GM12878 (cell line): ENCODE data around the gene GPC5. TPM values are rescaled to one million over a fixed set of nuclear protein-coding genes. Genes with fewer than 3 reads are reported as not detected.

ENCODE experiments used
- ATAC-seq: fragments of 200-7000 bp; cut with Tn5 transposase; 3 replicates; pipeline ENCODE4 v1.9.1; 2020; ENCODE audit warnings: mild to moderate bottlenecking, moderate library complexity
- Bru-seq: library from RNA; stranded (reverse); fragments of 400-500 nt; gene quantifications from one replicate; lab custom pipeline; 2021; lab: Mats Ljungman, UMichigan
- BruChase-seq, 2 experiments: library from RNA; stranded (reverse); fragments of 400-500 nt; gene quantifications; one replicate each; lab custom pipeline; 2021; lab: Mats Ljungman, UMichigan
- BruUV-seq: library from RNA; stranded (reverse); fragments of 400-500 nt; replicated peaks from 2 replicates; lab custom pipeline; 2021; lab: Mats Ljungman, UMichigan
- CTCF ChIA-PET: fragments of 300-600 bp; sonication (Branson Sonifier 250); formaldehyde crosslinking; extraction: SDS; loops from one replicate; lab custom pipeline; 2021; ENCODE audit warnings: inconsistent platforms; lab: Yijun Ruan, JAX
- POLR2A ChIA-PET: fragments of 350-600 bp; formaldehyde crosslinking; extraction: SDS; loops from one replicate; lab custom pipeline; 2021; ENCODE audit warnings: inconsistent platforms; lab: Charles Lee
- RAD21 ChIA-PET: fragments of 300-600 bp; sonication (Branson Sonifier 250); formaldehyde crosslinking; loops from one replicate; lab custom pipeline; 2023; ENCODE audit warnings: antibody characterized with exemption; ENCODE audit not compliant: unreplicated experiment; lab: Charles Lee
- SMC1A ChIA-PET: fragments of 300-600 bp; sonication (Branson Sonifier 250); formaldehyde crosslinking; loops from one replicate; lab custom pipeline; 2023; ENCODE audit not compliant: unreplicated experiment, uncharacterized antibody; lab: Charles Lee
- DNase-seq: peaks from one replicate; pipeline ENCODE4 v3.0.0-alpha.2; 2011; ENCODE audit warnings: low read depth, low spot score
- FAIRE-seq: peaks from 3 replicates; lab custom pipeline; 2011; peaks lifted over from hg19 to GRCh38; lab: Jason Lieb, UNC
- H2AFZ ChIP-seq: 2 replicates; pipeline ENCODE4 v1.6.0; 2011; ENCODE audit warnings: low read depth, low read length, control low read depth; ENCODE audit not compliant: control insufficient read depth
- H3K27ac ChIP-seq: 2 replicates; pipeline ENCODE4 v1.5.1; 2011; ENCODE audit warnings: control low read depth; ENCODE audit not compliant: control insufficient read depth, insufficient read depth
- H3K27me3 ChIP-seq, 2 experiments: replicated peaks in 1 of 2; 2 replicates each; pipeline versions ENCODE4 v1.6.0 to v1.6.1; 2011; ENCODE audit warnings: low read length in 1 of 2; ENCODE audit not compliant: control insufficient read depth in 2 of 2, insufficient read depth in 2 of 2
- H3K36me3 ChIP-seq, 2 experiments: 2 replicates each; pipeline ENCODE4 v1.5.1; 2011; ENCODE audit warnings: low read length in 1 of 2; ENCODE audit not compliant: control insufficient read depth in 2 of 2, insufficient read depth in 2 of 2
- H3K4me1 ChIP-seq: 2 replicates; pipeline ENCODE4 v1.6.1; 2011; ENCODE audit warnings: mild to moderate bottlenecking, low read length, moderate library complexity, mixed read lengths; ENCODE audit not compliant: control insufficient read depth, insufficient read depth
- H3K4me2 ChIP-seq: 2 replicates; pipeline ENCODE4 v1.6.0; 2011; ENCODE audit warnings: control low read depth; ENCODE audit not compliant: control insufficient read depth, insufficient read depth
- H3K4me3 ChIP-seq: fragments of 200-600 bp; sonication (generic); 2 replicates; pipeline ENCODE4 v1.5.1; 2016
- H3K79me2 ChIP-seq: 2 replicates; pipeline ENCODE4 v1.6.0; 2011; ENCODE audit warnings: low read length; ENCODE audit not compliant: control insufficient read depth, insufficient read depth
- H3K9ac ChIP-seq: 2 replicates; pipeline ENCODE4 v1.8.0; 2011; ENCODE audit warnings: low read length, control low read depth, mixed read lengths; ENCODE audit not compliant: control insufficient read depth, insufficient read depth
- H3K9me3 ChIP-seq: replicated peaks from 3 replicates; pipeline ENCODE4 v1.5.1; 2011; ENCODE audit warnings: mild to moderate bottlenecking, low read length; ENCODE audit not compliant: control insufficient read depth, insufficient read depth
- H4K20me1 ChIP-seq: 2 replicates; pipeline ENCODE4 v1.6.0; 2011; ENCODE audit not compliant: control insufficient read depth, insufficient read depth
- ATF2 ChIP-seq: IDR thresholded peaks from 2 replicates; pipeline ENCODE4 v1.6.1; 2012; ENCODE audit warnings: low read length, inconsistent platforms
- NRF1 ChIP-seq: conservative IDR thresholded peaks from 2 replicates; pipeline ENCODE4 v1.6.1; 2011; ENCODE audit warnings: mild to moderate bottlenecking, low read depth, low read length, improper control_type of control experiment
- POLR2A ChIP-seq: IDR thresholded peaks from 2 replicates; pipeline ENCODE4 v1.6.1; 2011; ENCODE audit warnings: low read depth, mild to moderate bottlenecking, low read length
- REST ChIP-seq: IDR thresholded peaks from 2 replicates; pipeline ENCODE4 v1.6.1; 2012; ENCODE audit warnings: mild to moderate bottlenecking, low read depth, low read length
- WGBS: methylation state at CpG from one replicate; pipeline ENCODE4 v1.1.6; 2016; ENCODE audit warnings: low lambda C conversion rate; ENCODE audit not compliant: insufficient replicate concordance, insufficient coverage; ENCODE audit errors: missing lambda C conversion rate; 5-methylcytosine and 5-hydroxymethylcytosine counted together
- in situ Hi-C: fragments of 300-500 bp; cut with MboI; formaldehyde crosslinking; loops from 9 replicates; pipeline ENCODE4 v1.14.3; 2018; ENCODE audit warnings: mixed read lengths
- intact Hi-C: fragments of 100-400 bp; cut with micrococcal nuclease; formaldehyde crosslinking; loops from one replicate; pipeline ENCODE4 v1.14.2; 2022; ENCODE audit not compliant: unreplicated experiment
- long read RNA-seq, 2 experiments: library from polyadenylated mRNA; unstranded; transcript quantifications; one replicate each; pipeline ENCODE4 v2.0.0, GENCODE V29; 2019 to 2020
- polyA minus RNA-seq, 3 experiments: library from RNA; depleted of rRNA, polyadenylated mRNA; stranded (reverse); fragments of >200 nt; gene quantifications; 2 replicates each; pipeline ENCODE4 v1.2.3, GENCODE V29; 2011
- polyA plus RNA-seq, 11 experiments: library from polyadenylated mRNA; depleted of rRNA in 4 of 11; unstranded in 6 of 11; stranded (reverse) in 5 of 11; fragments of >200 nt; fragmentation: Nextera tagmentation in 4 of 11; fragmentation: Illumina TruSeq in 1 of 11; extraction: Ambion mirVana in 4 of 11; extraction: Trizol in 1 of 11; gene quantifications; 1 replicate in 1 of 11; 2 replicates in 10 of 11; pipeline versions ENCODE4 v1.2.1 to v1.2.3, GENCODE V29; 2011 to 2016; ENCODE audit warnings: inconsistent platforms in 2 of 11, missing spikeins in 2 of 11, low read depth in 1 of 11
- total RNA-seq, 4 experiments: library from RNA; depleted of rRNA in 3 of 4; stranded (reverse); fragments of >200 nt in 3 of 4; fragmentation: Illumina TruSeq in 1 of 4; extraction: Trizol in 1 of 4; gene quantifications; 2 replicates each; pipeline versions ENCODE4 v1.2.1 to v1.2.3, GENCODE V29; 2013 to 2021

Gene GPC5
- total RNA-seq (2013; cell fraction: nucleolus; rRNA removed): 54.8 and 55.7 TPM in 2 replicates
- total RNA-seq (2014; rRNA removed): 0.45 and 1.0 TPM in 2 replicates
- total RNA-seq (2014; rRNA removed; fragmentation: Illumina TruSeq; extraction: Trizol): 0.13 and 0.60 TPM in 2 replicates
- 0.32 and 0.44 TPM in 2 replicates for total RNA-seq (2021)
- 0.80 TPM for polyA plus RNA-seq (2011; ENCODE audit: low read depth)
- 0.49 and 0.87 TPM in 2 replicates for polyA plus RNA-seq (2011; rRNA removed)
- polyA plus RNA-seq (2011; cell fraction: cytosol; rRNA removed): 0.78 and 0.87 TPM in 2 replicates
- 1.1 and 2.2 TPM in 2 replicates for polyA plus RNA-seq (2011; cell fraction: nucleus; rRNA removed)
- polyA plus RNA-seq (2012): 0.95 and 1.6 TPM in 2 replicates
- polyA plus RNA-seq (2014; fragmentation: Illumina TruSeq; extraction: Trizol): 0.43 and 0.47 TPM in 2 replicates
- under 1 TPM in 1 of 2 experiments, not detected in 1; 0.05 TPM for polyA plus RNA-seq (2014; fragmentation: Nextera tagmentation; extraction: Ambion mirVana)
- polyA plus RNA-seq (2014; rRNA removed): 0.19 and 0.41 TPM in 2 replicates
- polyA plus RNA-seq (2016; fragmentation: Nextera tagmentation; extraction: Ambion mirVana): under 1 TPM; 0.39 to 0.47 TPM
- polyA minus RNA-seq (2011; rRNA and poly(A)+ RNA removed): 5.3 and 7.9 TPM in 2 replicates
- polyA minus RNA-seq (2011; cell fraction: cytosol; rRNA and poly(A)+ RNA removed): not detected in 2 replicates
- polyA minus RNA-seq (2011; cell fraction: nucleus; rRNA and poly(A)+ RNA removed): 6.9 and 9.1 TPM in 2 replicates
- Bru-seq, nascent RNA: percentile 46 among the genes with signal in this experiment
- BruChase-seq, experiment 1, labeled RNA remaining after a 6-hour chase: percentile 57 among the genes with signal in this experiment
- BruChase-seq, experiment 2, labeled RNA remaining after a 2-hour chase: percentile 55 among the genes with signal in this experiment
- long read RNA-seq, experiment 1: 0 reads
- long read RNA-seq, experiment 2, partial matches to known transcripts: 0 of 5 reads
- long read RNA-seq, experiment 2, other reads (novel, unspliced or antisense): 5 of 5 reads

GRCh38 chr13:91398413-91399188 lies at the start of gene GPC5:
TSS of gene GPC5 (plus strand) at chr13:91398621.
- Histone ChIP-seq H3K9ac (peak within 1 kb of the TSS; percentile 58), H3K4me3 (peak within 1 kb of the TSS; percentile 67), H3K36me3 (no peaks in the 10 kb centered on the region), H3K9me3 (no peaks in the 10 kb centered on the region), H4K20me1 (no peaks in the 10 kb centered on the region), H3K4me2 (peak within 1 kb of the TSS; percentile 95), H3K27me3 (peaks cover 0 to 6% of the 10 kb centered on the region in 2 experiments; a peak in 2 of 4 replicates), H3K27ac (peak within 1 kb of the TSS; percentile 14), H3K4me1 (no peaks in the 10 kb centered on the region), H2AFZ (peak within 1 kb of the TSS; percentile 52), H3K79me2 (no peaks in the 10 kb centered on the region; the same call in 1 of the 2 replicates)
- SMC1A ChIA-PET: interaction anchor here (1.2 kb wide), 1 partner anchor 85 kb away, joined by 4 read pairs; no protein-coding TSS in a partner anchor
- POLR2A ChIA-PET: no interaction called here
- WGBS: under 1% methylated on average over 65 of the region's 76 CpGs
- intact Hi-C loops (no loop called here), in situ Hi-C loops (no loop called here)
- TF ChIP-seq NRF1 (no peak), REST (peak; percentile 59; the same call in 1 of the 2 replicates), ATF2 (no peak), POLR2A (peak; percentile 49)
- ATAC-seq (peak; percentile 98), FAIRE-seq (no peak), DNase-seq (no peak)
- RAD21 ChIA-PET: interaction anchor here (1.3 kb wide), 1 partner anchor 17 kb away, joined by 3 read pairs; no protein-coding TSS in a partner anchor
- CTCF ChIA-PET: interaction anchor here (0.7 to 0.8 kb wide), 2 partner anchors 17 to 24 kb away, joined by 3 read pairs; no protein-coding TSS in a partner anchor
- no TSS peak for BruUV-seq
